IMR-90 (cell line): Measurements from ENCODE around the gene KCNK10. TPM values are rescaled to one million over a fixed set of nuclear protein-coding genes. Genes with fewer than 3 reads are reported as not detected.

ENCODE experiments used
- ATAC-seq: fragments of 200-7000 bp; cut with Tn5 transposase; 2 replicates; pipeline ENCODE4 v1.9.1; 2020; ENCODE audit warnings: low read depth, mild to moderate bottlenecking, moderate library complexity
- BruUV-seq: library from RNA; stranded (reverse); fragments of 400-500 nt; replicated peaks from 2 replicates; lab custom pipeline; 2021; lab: Mats Ljungman, UMichigan
- CTCF ChIA-PET: fragments of 300-600 bp; formaldehyde crosslinking; extraction: SDS; loops from one replicate; lab custom pipeline; 2021; ENCODE audit warnings: antibody characterized with exemption; lab: Yijun Ruan, JAX
- POLR2A ChIA-PET: fragments of 300-600 bp; sonication (Branson Sonifier 250); formaldehyde crosslinking; loops from one replicate; lab custom pipeline; 2022; ENCODE audit warnings: antibody characterized with exemption; ENCODE audit not compliant: unreplicated experiment; lab: Charles Lee
- DNase-seq: peaks from one replicate; pipeline ENCODE4 v3.0.0; 2013
- H2AFZ ChIP-seq: replicated peaks from 2 replicates; pipeline ENCODE3; 2013; ENCODE audit warnings: low read length, mild to moderate bottlenecking; ENCODE audit not compliant: poor library complexity
- H2AK5ac ChIP-seq: 2 replicates; pipeline ENCODE4 v1.6.1; 2013; ENCODE audit warnings: low read depth, low read length, inconsistent platforms
- H2AK9ac ChIP-seq: replicated peaks from 2 replicates; pipeline ENCODE3; 2013; ENCODE audit warnings: mild to moderate bottlenecking, low read depth, low read length, moderate library complexity; ENCODE audit not compliant: poor library complexity
- H2BK120ac ChIP-seq: 2 replicates; pipeline ENCODE4 v1.6.1; 2013; ENCODE audit warnings: low read depth, low read length, inconsistent platforms
- H2BK15ac ChIP-seq: 3 replicates; pipeline ENCODE4 v1.6.1; 2013; ENCODE audit warnings: low read depth, low read length, inconsistent platforms
- H2BK20ac ChIP-seq: 2 replicates; pipeline ENCODE4 v1.6.1; 2013; ENCODE audit warnings: low read depth, mild to moderate bottlenecking, inconsistent platforms, low read length, moderate library complexity
- H2BK5ac ChIP-seq: 2 replicates; pipeline ENCODE4 v1.6.1; 2013; ENCODE audit warnings: mild to moderate bottlenecking, low read depth, low read length, inconsistent platforms; ENCODE audit not compliant: poor library complexity, severe bottlenecking
- H3K14ac ChIP-seq: replicated peaks from 2 replicates; pipeline ENCODE4 v1.6.1; 2013; ENCODE audit warnings: low read depth, low read length, inconsistent platforms
- H3K18ac ChIP-seq: 2 replicates; pipeline ENCODE4 v1.6.1; 2013; ENCODE audit warnings: low read depth, low read length, control low read depth
- H3K23ac ChIP-seq: 2 replicates; pipeline ENCODE4 v1.6.1; 2013; ENCODE audit warnings: low read depth, low read length, inconsistent platforms
- H3K27ac ChIP-seq: 2 replicates; pipeline ENCODE4 v1.5.1; 2013; ENCODE audit warnings: mild to moderate bottlenecking, control low read depth, low read length; ENCODE audit not compliant: insufficient read depth
- H3K27me3 ChIP-seq: 2 replicates; pipeline ENCODE4 v1.6.1; 2013; ENCODE audit warnings: low read length; ENCODE audit not compliant: control insufficient read depth, insufficient read depth
- H3K36me3 ChIP-seq: 2 replicates; pipeline ENCODE4 v1.6.1; 2013; ENCODE audit warnings: low read length, mixed read lengths; ENCODE audit not compliant: control insufficient read depth, insufficient read depth
- H3K4ac ChIP-seq: 2 replicates; pipeline ENCODE4 v1.6.1; 2013; ENCODE audit warnings: low read depth, low read length, inconsistent platforms
- H3K4me1 ChIP-seq: 2 replicates; pipeline ENCODE4 v1.6.1; 2013; ENCODE audit warnings: low read length, mixed read lengths; ENCODE audit not compliant: control insufficient read depth, insufficient read depth
- H3K4me2 ChIP-seq: 2 replicates; pipeline ENCODE4 v1.6.1; 2013; ENCODE audit warnings: low read depth, mild to moderate bottlenecking, control low read depth, low read length, moderate library complexity
- H3K4me3 ChIP-seq: 2 replicates; pipeline ENCODE4 v1.5.1; 2013; ENCODE audit warnings: low read depth, mild to moderate bottlenecking, control low read depth, low read length, moderate library complexity; ENCODE audit not compliant: insufficient read depth
- H3K56ac ChIP-seq: 2 replicates; pipeline ENCODE4 v1.6.1; 2013; ENCODE audit warnings: low read length, inconsistent platforms; ENCODE audit not compliant: insufficient read depth; ENCODE audit errors: extremely low read depth
- H3K79me1 ChIP-seq, 2 experiments: 2 replicates each; pipeline ENCODE4 v1.6.1; 2013; ENCODE audit warnings: low read length in 2 of 2, inconsistent platforms in 1 of 2, low read depth in 1 of 2
- H3K9ac ChIP-seq: 2 replicates; pipeline ENCODE4 v1.6.1; 2013; ENCODE audit warnings: low read depth, low read length, control low read depth
- H3K9me1 ChIP-seq: 2 replicates; pipeline ENCODE4 v1.6.1; 2013; ENCODE audit warnings: low read length, inconsistent platforms; ENCODE audit not compliant: insufficient read depth
- H3K9me3 ChIP-seq: 2 replicates; pipeline ENCODE4 v1.6.1; 2013; ENCODE audit warnings: low read length; ENCODE audit not compliant: control insufficient read depth, insufficient read depth
- H4K20me1 ChIP-seq: 2 replicates; pipeline ENCODE4 v1.6.1; 2013; ENCODE audit warnings: low read length, inconsistent platforms; ENCODE audit not compliant: insufficient read depth
- H4K5ac ChIP-seq: 2 replicates; pipeline ENCODE4 v1.6.1; 2013; ENCODE audit warnings: mild to moderate bottlenecking, low read depth, low read length, control low read depth
- H4K8ac ChIP-seq, 2 experiments: 2 replicates each; pipeline ENCODE4 v1.6.1; 2013; ENCODE audit warnings: low read depth in 2 of 2, low read length in 2 of 2, control low read depth in 1 of 2, inconsistent platforms in 1 of 2
- H4K91ac ChIP-seq: 2 replicates; pipeline ENCODE4 v1.6.1; 2013; ENCODE audit warnings: low read depth, low read length, inconsistent platforms; ENCODE audit not compliant: insufficient read depth
- BHLHE40 ChIP-seq: fragments of 150-350 bp; IDR thresholded peaks from 2 replicates; pipeline ENCODE4 v1.6.1; 2016; ENCODE audit warnings: mild to moderate bottlenecking, low read depth, low read length
- CEBPB ChIP-seq: IDR thresholded peaks from 2 replicates; pipeline ENCODE4 v1.6.1; 2012; ENCODE audit warnings: low read depth, low read length, improper control_type of control experiment
- CHD1 ChIP-seq: IDR thresholded peaks from 2 replicates; pipeline ENCODE4 v1.6.1; 2012; ENCODE audit warnings: low read depth, low read length, improper control_type of control experiment
- FOS ChIP-seq: fragments of 150-350 bp; IDR thresholded peaks from 2 replicates; pipeline ENCODE4 v1.6.1; 2016; ENCODE audit warnings: low read depth, low read length
- MAFK ChIP-seq: IDR thresholded peaks from 2 replicates; pipeline ENCODE4 v1.6.1; 2012; ENCODE audit warnings: low read depth, low read length, improper control_type of control experiment
- MAZ ChIP-seq: IDR thresholded peaks from 2 replicates; pipeline ENCODE4 v1.6.1; 2012; ENCODE audit warnings: low read depth, mild to moderate bottlenecking, low read length, improper control_type of control experiment, moderate library complexity, borderline replicate concordance
- MXI1 ChIP-seq: IDR thresholded peaks from 2 replicates; pipeline ENCODE4 v1.6.1; 2012; ENCODE audit warnings: low read depth, mild to moderate bottlenecking, low read length, moderate library complexity, borderline replicate concordance
- NFE2L2 ChIP-seq: fragments of 150-350 bp; IDR thresholded peaks from 2 replicates; pipeline ENCODE4 v1.6.1; 2016; ENCODE audit warnings: low read depth, mild to moderate bottlenecking, low read length
- POLR2A ChIP-seq: IDR thresholded peaks from 2 replicates; pipeline ENCODE4 v1.6.1; 2012; ENCODE audit warnings: mild to moderate bottlenecking, low read depth, low read length
- RAD21 ChIP-seq: IDR thresholded peaks from 2 replicates; pipeline ENCODE4 v1.6.1; 2012; ENCODE audit warnings: low read length, improper control_type of control experiment
- RCOR1 ChIP-seq: IDR thresholded peaks from 2 replicates; pipeline ENCODE4 v1.6.1; 2012; ENCODE audit warnings: mild to moderate bottlenecking, low read length, improper control_type of control experiment; ENCODE audit not compliant: insufficient replicate concordance
- RFX5 ChIP-seq: IDR thresholded peaks from 2 replicates; pipeline ENCODE4 v1.8.0; 2012; ENCODE audit warnings: low read depth, mild to moderate bottlenecking, low read length, moderate library complexity
- SMC3 ChIP-seq: fragments of 150-350 bp; IDR thresholded peaks from 2 replicates; pipeline ENCODE4 v1.6.1; 2016; ENCODE audit warnings: low read depth, mild to moderate bottlenecking, antibody characterized with exemption, low read length, moderate library complexity
- WGBS, 2 experiments: methylation state at CpG; one replicate each; pipeline versions ENCODE4 v1.1.5 to v1.1.7; 2013; ENCODE audit warnings: missing lambda C conversion rate in 2 of 2; ENCODE audit not compliant: insufficient read length in 1 of 2; ENCODE audit errors: extremely low coverage in 2 of 2; 5-methylcytosine and 5-hydroxymethylcytosine counted together
- dilution Hi-C: fragments of 300-500 bp; cut with HindIII; formaldehyde crosslinking; loops from one replicate; pipeline ENCODE4 v1.14.3; 2018; ENCODE audit warnings: low sequenced_read_pairs; ENCODE audit not compliant: unreplicated experiment
- in situ Hi-C: fragments of 300-500 bp; cut with MboI; formaldehyde crosslinking; loops from 3 replicates; pipeline ENCODE4 v1.14.3; 2019; ENCODE audit warnings: low sequenced_read_pairs, inconsistent platforms, mixed read lengths
- intact Hi-C: fragments of 100-400 bp; cut with micrococcal nuclease; formaldehyde crosslinking; loops from 2 replicates; pipeline ENCODE4 v1.10.0; 2022
- polyA plus RNA-seq, 3 experiments: library from polyadenylated mRNA; depleted of rRNA; stranded (reverse); fragments of >200 nt; gene quantifications; 2 replicates each; pipeline ENCODE4 v1.2.3, GENCODE V29; 2012; ENCODE audit warnings: low replicate concordance in 1 of 3
- total RNA-seq: library from RNA; depleted of rRNA; stranded (reverse); fragments of >200 nt; gene quantifications from 2 replicates; pipeline ENCODE4 v1.2.3, GENCODE V29; 2012
- TF ChIP-seq, protein P1 (sequence below): fragments of 150-350 bp; IDR thresholded peaks from 2 replicates; pipeline ENCODE4 v1.6.1; 2017; ENCODE audit warnings: mild to moderate bottlenecking, antibody characterized with exemption, low read length, low read depth
- TF ChIP-seq, protein P2 (sequence below): conservative IDR thresholded peaks from 2 replicates; pipeline ENCODE4 v1.5.1; 2012; ENCODE audit warnings: mild to moderate bottlenecking, low read depth, low read length, improper control_type of control experiment
- TF ChIP-seq, protein P3 (sequence below): fragments of 150-350 bp; IDR thresholded peaks from 2 replicates; pipeline ENCODE4 v1.6.1; 2016; ENCODE audit warnings: low read depth, mild to moderate bottlenecking, low read length, moderate library complexity, borderline replicate concordance

KCNK10 gene
- total and polyA plus RNA-seq, 2 of the 4 experiments (the other 2 are of a cell fraction), result not detected

- Histone ChIP-seq H3K27ac (no peak overlapping the region), H4K91ac (no peak overlapping the region), H3K4ac (no peak overlapping the region), H3K79me1 (no peaks in the 10 kb centered on the region), H3K14ac (no peak overlapping the region), H4K20me1 (no peaks in the 10 kb centered on the region), H3K23ac (no peak overlapping the region), H2BK20ac (no peak overlapping the region), H2BK15ac (no peak overlapping the region), H2BK120ac (no peak overlapping the region), H3K27me3 (peaks cover 7% of the 10 kb centered on the region), H3K9me3 (no peaks in the 10 kb centered on the region), H3K56ac (no peak overlapping the region), H3K4me1 (no peaks in the 10 kb centered on the region), H3K36me3 (no peaks in the 10 kb centered on the region), H4K8ac (no peak overlapping the region), H2BK5ac (no peak overlapping the region), H2AFZ (no peak overlapping the region), H3K4me3 (no peak overlapping the region), H3K18ac (no peak overlapping the region), H3K9me1 (no peaks in the 10 kb centered on the region), H2AK5ac (no peak overlapping the region), H4K5ac (no peak overlapping the region), H3K9ac (no peak overlapping the region), H2AK9ac (no peak overlapping the region), H3K4me2 (no peak overlapping the region)
- in situ Hi-C loops (loop anchor here (10.0 kb wide), 1 partner anchor 355 kb away; the partner anchor contains the start of gene PTPN21), intact Hi-C loops (no loop called here), dilution Hi-C loops (no loop called here)
- TF ChIP-seq MAFK, result no peak
- TF ChIP-seq RCOR1, result no peak
- no peak for TF ChIP-seq MXI1
- no peak for TF ChIP-seq CHD1
- no peak for TF ChIP-seq NFE2L2
- TF ChIP-seq, protein P1, sequence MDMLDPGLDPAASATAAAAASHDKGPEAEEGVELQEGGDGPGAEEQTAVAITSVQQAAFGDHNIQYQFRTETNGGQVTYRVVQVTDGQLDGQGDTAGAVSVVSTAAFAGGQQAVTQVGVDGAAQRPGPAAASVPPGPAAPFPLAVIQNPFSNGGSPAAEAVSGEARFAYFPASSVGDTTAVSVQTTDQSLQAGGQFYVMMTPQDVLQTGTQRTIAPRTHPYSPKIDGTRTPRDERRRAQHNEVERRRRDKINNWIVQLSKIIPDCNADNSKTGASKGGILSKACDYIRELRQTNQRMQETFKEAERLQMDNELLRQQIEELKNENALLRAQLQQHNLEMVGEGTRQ, result no peak
- TF ChIP-seq, protein P2, sequence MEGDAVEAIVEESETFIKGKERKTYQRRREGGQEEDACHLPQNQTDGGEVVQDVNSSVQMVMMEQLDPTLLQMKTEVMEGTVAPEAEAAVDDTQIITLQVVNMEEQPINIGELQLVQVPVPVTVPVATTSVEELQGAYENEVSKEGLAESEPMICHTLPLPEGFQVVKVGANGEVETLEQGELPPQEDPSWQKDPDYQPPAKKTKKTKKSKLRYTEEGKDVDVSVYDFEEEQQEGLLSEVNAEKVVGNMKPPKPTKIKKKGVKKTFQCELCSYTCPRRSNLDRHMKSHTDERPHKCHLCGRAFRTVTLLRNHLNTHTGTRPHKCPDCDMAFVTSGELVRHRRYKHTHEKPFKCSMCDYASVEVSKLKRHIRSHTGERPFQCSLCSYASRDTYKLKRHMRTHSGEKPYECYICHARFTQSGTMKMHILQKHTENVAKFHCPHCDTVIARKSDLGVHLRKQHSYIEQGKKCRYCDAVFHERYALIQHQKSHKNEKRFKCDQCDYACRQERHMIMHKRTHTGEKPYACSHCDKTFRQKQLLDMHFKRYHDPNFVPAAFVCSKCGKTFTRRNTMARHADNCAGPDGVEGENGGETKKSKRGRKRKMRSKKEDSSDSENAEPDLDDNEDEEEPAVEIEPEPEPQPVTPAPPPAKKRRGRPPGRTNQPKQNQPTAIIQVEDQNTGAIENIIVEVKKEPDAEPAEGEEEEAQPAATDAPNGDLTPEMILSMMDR, result no peak
- TF ChIP-seq, protein P3, sequence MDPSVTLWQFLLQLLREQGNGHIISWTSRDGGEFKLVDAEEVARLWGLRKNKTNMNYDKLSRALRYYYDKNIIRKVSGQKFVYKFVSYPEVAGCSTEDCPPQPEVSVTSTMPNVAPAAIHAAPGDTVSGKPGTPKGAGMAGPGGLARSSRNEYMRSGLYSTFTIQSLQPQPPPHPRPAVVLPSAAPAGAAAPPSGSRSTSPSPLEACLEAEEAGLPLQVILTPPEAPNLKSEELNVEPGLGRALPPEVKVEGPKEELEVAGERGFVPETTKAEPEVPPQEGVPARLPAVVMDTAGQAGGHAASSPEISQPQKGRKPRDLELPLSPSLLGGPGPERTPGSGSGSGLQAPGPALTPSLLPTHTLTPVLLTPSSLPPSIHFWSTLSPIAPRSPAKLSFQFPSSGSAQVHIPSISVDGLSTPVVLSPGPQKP, result no peak
- TF ChIP-seq MAZ, result no peak
- TF ChIP-seq POLR2A, result no peak
- no peak for TF ChIP-seq FOS
- no peak for TF ChIP-seq CEBPB
- TF ChIP-seq SMC3, result no peak
- TF ChIP-seq RFX5, result no peak
- TF ChIP-seq BHLHE40, result no peak
- no peak for TF ChIP-seq RAD21
- POLR2A ChIA-PET, result no interaction called here
- ATAC-seq (no peak), DNase-seq (no peak)
- CTCF ChIA-PET, result no interaction called here
- WGBS, 2 experiments, result 50% methylated on average over 1 of the region's 1 CpG; no CpG with 5 or more reads in 1 of the 2 experiments
- BruUV-seq, result no TSS peak
These were observed 123.2 kb downstream of the KCNK10 start for GRCh38 chr14:88199882-88200281.
